Trophoblast cell (in vitro differentiated cells and primary cell): ENCODE results near the gene SCFD2.

Source experiments
- DNase-seq, 2 donors: peaks; one replicate each; pipeline ENCODE4 v3.0.0-alpha.2; 2016
- H2AFZ ChIP-seq: 2 replicates; pipeline ENCODE4 v1.6.1; 2013; ENCODE audit warnings: low read length, moderate library complexity, mild to moderate bottlenecking; ENCODE audit not compliant: insufficient read depth, poor library complexity
- H2AK5ac ChIP-seq: 2 replicates; pipeline ENCODE4 v1.6.1; 2013; ENCODE audit warnings: mild to moderate bottlenecking, low read length
- H2BK120ac ChIP-seq: 2 replicates; pipeline ENCODE4 v1.6.1; 2013; ENCODE audit warnings: low read length, mild to moderate bottlenecking, moderate library complexity; ENCODE audit not compliant: insufficient read depth, poor library complexity
- H2BK12ac ChIP-seq: 2 replicates; pipeline ENCODE4 v1.6.1; 2013; ENCODE audit warnings: mild to moderate bottlenecking, low read length, moderate library complexity
- H2BK5ac ChIP-seq: 2 replicates; pipeline ENCODE4 v1.6.1; 2013; ENCODE audit warnings: low read length, low read depth, moderate library complexity, mild to moderate bottlenecking; ENCODE audit not compliant: poor library complexity
- H3K14ac ChIP-seq: 2 replicates; pipeline ENCODE4 v1.6.1; 2013; ENCODE audit warnings: mild to moderate bottlenecking, low read length
- H3K18ac ChIP-seq: 2 replicates; pipeline ENCODE4 v1.6.1; 2013; ENCODE audit warnings: mild to moderate bottlenecking, low read length
- H3K23ac ChIP-seq: 2 replicates; pipeline ENCODE4 v1.6.1; 2013; ENCODE audit warnings: low read length
- H3K27ac ChIP-seq: 2 replicates; pipeline ENCODE4 v1.5.1; 2013; ENCODE audit warnings: low read depth, mild to moderate bottlenecking, inconsistent platforms, low read length, moderate library complexity
- H3K27me3 ChIP-seq: 2 replicates; pipeline ENCODE4 v1.6.1; 2013; ENCODE audit warnings: inconsistent platforms, mild to moderate bottlenecking, low read length, moderate library complexity; ENCODE audit not compliant: insufficient read depth
- H3K36me3 ChIP-seq, 2 experiments: 1 replicate in 1 of 2; 2 replicates in 1 of 2; pipeline ENCODE4 v1.6.1; 2013; ENCODE audit warnings: low read length in 2 of 2, mild to moderate bottlenecking in 2 of 2, moderate library complexity in 1 of 2; ENCODE audit not compliant: insufficient read depth in 2 of 2, control insufficient read depth in 1 of 2
- H3K4ac ChIP-seq: 2 replicates; pipeline ENCODE4 v1.6.1; 2013; ENCODE audit warnings: low read depth, mild to moderate bottlenecking, low read length, moderate library complexity
- H3K4me1 ChIP-seq, 2 experiments: 1 replicate in 1 of 2; 2 replicates in 1 of 2; pipeline ENCODE4 v1.6.1; 2013; ENCODE audit warnings: low read length in 2 of 2, mild to moderate bottlenecking in 2 of 2, moderate library complexity in 1 of 2; ENCODE audit not compliant: insufficient read depth in 2 of 2, control insufficient read depth in 1 of 2
- H3K4me2 ChIP-seq: 2 replicates; pipeline ENCODE4 v1.6.1; 2013; ENCODE audit warnings: inconsistent platforms, mild to moderate bottlenecking, low read length, moderate library complexity
- H3K4me3 ChIP-seq: 2 replicates; pipeline ENCODE4 v1.5.1; 2013; ENCODE audit warnings: mild to moderate bottlenecking, low read depth, low read length, inconsistent platforms
- H3K79me1 ChIP-seq: one replicate; pipeline ENCODE4 v1.6.1; 2013; ENCODE audit warnings: low read length
- H3K79me2 ChIP-seq: 2 replicates; pipeline ENCODE4 v1.6.1; 2013; ENCODE audit warnings: low read length, mild to moderate bottlenecking; ENCODE audit not compliant: control insufficient read depth, insufficient read depth, poor library complexity
- H3K9ac ChIP-seq: 2 replicates; pipeline ENCODE4 v1.6.1; 2013; ENCODE audit warnings: mild to moderate bottlenecking, low read length
- H3K9me3 ChIP-seq: 2 replicates; pipeline ENCODE4 v1.6.1; 2013; ENCODE audit warnings: low read depth, mild to moderate bottlenecking, control low read depth, inconsistent platforms, low read length; ENCODE audit not compliant: insufficient read depth
- H4K12ac ChIP-seq: 2 replicates; pipeline ENCODE4 v1.6.1; 2013; ENCODE audit warnings: low read depth, mild to moderate bottlenecking, low read length, moderate library complexity
- H4K8ac ChIP-seq: 2 replicates; pipeline ENCODE4 v1.6.1; 2013; ENCODE audit warnings: low read depth, mild to moderate bottlenecking, low read length, moderate library complexity
- H4K91ac ChIP-seq: one replicate; pipeline ENCODE4 v1.6.1; 2013; ENCODE audit warnings: low read depth, mild to moderate bottlenecking, low read length, moderate library complexity
- WGBS: extraction: QIAGEN DNeasy Blood & Tissue Kit; methylation state at CpG from one replicate; pipeline ENCODE4 v1.1.7; 2013; ENCODE audit warnings: missing lambda C conversion rate; ENCODE audit not compliant: insufficient read length, insufficient coverage; ENCODE audit errors: extremely low coverage; 5-methylcytosine and 5-hydroxymethylcytosine counted together

Gene SCFD2

GRCh38 chr4:52968691-52969090 is 397.2 kb downstream of the SCFD2 start:
- Histone ChIP-seq H3K9me3 (peaks cover 1% of the 10 kb centered on the region), H3K9ac (no peak overlapping the region), H3K27me3 (no peaks in the 10 kb centered on the region), H2AK5ac (no peak overlapping the region), H3K36me3 (no peaks in the 10 kb centered on the region), H2BK12ac (no peak overlapping the region), H3K79me2 (no peaks in the 10 kb centered on the region), H4K12ac (no peak overlapping the region), H2BK120ac (no peak overlapping the region), H3K4me1 (peaks cover 0 to 6% of the 10 kb centered on the region in 2 experiments), H3K14ac (no peak overlapping the region), H3K27ac (no peak overlapping the region), H3K4me2 (no peak overlapping the region), H3K4ac (no peak overlapping the region), H3K4me3 (no peak overlapping the region), H4K8ac (no peak overlapping the region), H3K23ac (no peak overlapping the region), H3K18ac (no peak overlapping the region), H2AFZ (no peak overlapping the region), H3K79me1 (no peaks in the 10 kb centered on the region), H4K91ac (no peak overlapping the region), H2BK5ac (no peak overlapping the region)
- peak; percentile 41 to 81 for DNase-seq
- no CpG with 5 or more reads among the region's 3 CpGs for WGBS

DNA sequence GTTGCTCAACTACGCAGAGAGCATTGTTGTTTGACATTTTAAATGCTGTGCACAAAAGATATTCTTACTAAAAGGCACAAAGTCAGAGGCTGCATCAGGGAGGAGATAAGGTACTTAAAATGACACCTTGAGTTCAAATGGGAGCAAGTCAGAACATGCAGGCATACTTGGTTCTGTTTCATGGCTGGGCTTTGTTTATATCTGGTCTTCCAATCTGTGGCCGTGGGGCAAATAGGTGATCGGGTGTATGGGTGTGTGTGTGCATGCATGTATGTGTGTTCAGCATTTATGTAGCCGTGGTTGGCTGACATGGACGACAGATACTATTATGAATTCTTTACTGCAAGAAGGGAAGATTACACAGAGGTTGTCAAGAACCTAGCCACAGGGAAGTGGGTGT is 397.6 kb downstream of the SCFD2 start:
- Histone ChIP-seq H3K4me3 (no peak overlapping the region), H2BK5ac (no peak overlapping the region), H3K27me3 (no peaks in the 10 kb centered on the region), H3K23ac (no peak overlapping the region), H3K4me1 (peaks cover 0 to 6% of the 10 kb centered on the region in 2 experiments), H3K36me3 (no peaks in the 10 kb centered on the region), H4K12ac (no peak overlapping the region), H3K14ac (no peak overlapping the region), H2AK5ac (no peak overlapping the region), H3K18ac (no peak overlapping the region), H3K79me1 (no peaks in the 10 kb centered on the region), H3K9me3 (peaks cover 1% of the 10 kb centered on the region), H3K4me2 (no peak overlapping the region), H3K9ac (no peak overlapping the region), H4K8ac (no peak overlapping the region), H2AFZ (no peak overlapping the region), H3K79me2 (no peaks in the 10 kb centered on the region), H3K27ac (no peak overlapping the region), H2BK120ac (no peak overlapping the region), H2BK12ac (no peak overlapping the region), H4K91ac (no peak overlapping the region), H3K4ac (no peak overlapping the region)
- peak; percentile 79 to 92 for DNase-seq
- no CpG with 5 or more reads among the region's 5 CpGs for WGBS

GRCh38 chr4:52966781-52967180 is 399.1 kb downstream of the SCFD2 start:
- peaks cover 1% of the 10 kb centered on the region for H3K9me3 ChIP-seq
- DNase-seq = no peak
- no peak overlapping the region for H4K8ac ChIP-seq
- H3K36me3 ChIP-seq = no peaks in the 10 kb centered on the region
- no peak overlapping the region for H3K23ac ChIP-seq
- H3K18ac ChIP-seq = no peak overlapping the region
- H4K12ac ChIP-seq = no peak overlapping the region
- no peak overlapping the region for H3K4me3 ChIP-seq
- H3K79me2 ChIP-seq = no peaks in the 10 kb centered on the region
- H2AFZ ChIP-seq = no peak overlapping the region
- no peak overlapping the region for H3K4me2 ChIP-seq
- no peak overlapping the region for H3K9ac ChIP-seq
- no peaks in the 10 kb centered on the region for H3K79me1 ChIP-seq
- no peak overlapping the region for H3K4ac ChIP-seq
- no peaks in the 10 kb centered on the region for H3K27me3 ChIP-seq
- no peak overlapping the region for H2BK5ac ChIP-seq
- no peak overlapping the region for H2AK5ac ChIP-seq
- no peak overlapping the region for H2BK120ac ChIP-seq
- peaks cover 0 to 6% of the 10 kb centered on the region in 2 experiments for H3K4me1 ChIP-seq
- no peak overlapping the region for H3K14ac ChIP-seq
- H3K27ac ChIP-seq = no peak overlapping the region
- H4K91ac ChIP-seq = no peak overlapping the region
- no peak overlapping the region for H2BK12ac ChIP-seq

- Histone ChIP-seq H3K27me3 (no peaks in the 10 kb centered on the region), H2BK12ac (no peak overlapping the region), H2BK5ac (no peak overlapping the region), H3K27ac (no peak overlapping the region), H2AK5ac (no peak overlapping the region), H3K4me2 (no peak overlapping the region), H2BK120ac (no peak overlapping the region), H4K8ac (no peak overlapping the region), H3K4me3 (no peak overlapping the region), H3K18ac (no peak overlapping the region), H4K12ac (no peak overlapping the region), H3K36me3 (no peaks in the 10 kb centered on the region), H3K79me1 (no peaks in the 10 kb centered on the region), H3K4me1 (peaks cover 0 to 6% of the 10 kb centered on the region in 2 experiments), H3K14ac (no peak overlapping the region), H3K23ac (no peak overlapping the region), H2AFZ (no peak overlapping the region), H3K4ac (no peak overlapping the region), H3K9me3 (peaks cover 1% of the 10 kb centered on the region), H3K9ac (no peak overlapping the region), H4K91ac (no peak overlapping the region), H3K79me2 (no peaks in the 10 kb centered on the region)
- 100% methylated on average over 1 of the region's 5 CpGs for WGBS
- peak; percentile 91 to 96 for DNase-seq
Observed at GRCh38 chr4:52966172-52966571, 399.7 kb downstream of the SCFD2 start.
